Stimulated activated naive CD4-positive, alpha-beta T cell treated with Interleukin-2 at 50 U/mL for 16 hours (primary cell): ENCODE results near the gene CFAP20DC.
"Not testable (repeated sequence)": the region's sequence is repeated elsewhere in the genome, so short reads cannot be mapped to it uniquely, and the experiment has no call there.

Experiments used
- DNase-seq: peaks from one replicate; lab custom pipeline; 2025; lab: John Stamatoyannopoulos, UW

The CFAP20DC gene

DNA sequence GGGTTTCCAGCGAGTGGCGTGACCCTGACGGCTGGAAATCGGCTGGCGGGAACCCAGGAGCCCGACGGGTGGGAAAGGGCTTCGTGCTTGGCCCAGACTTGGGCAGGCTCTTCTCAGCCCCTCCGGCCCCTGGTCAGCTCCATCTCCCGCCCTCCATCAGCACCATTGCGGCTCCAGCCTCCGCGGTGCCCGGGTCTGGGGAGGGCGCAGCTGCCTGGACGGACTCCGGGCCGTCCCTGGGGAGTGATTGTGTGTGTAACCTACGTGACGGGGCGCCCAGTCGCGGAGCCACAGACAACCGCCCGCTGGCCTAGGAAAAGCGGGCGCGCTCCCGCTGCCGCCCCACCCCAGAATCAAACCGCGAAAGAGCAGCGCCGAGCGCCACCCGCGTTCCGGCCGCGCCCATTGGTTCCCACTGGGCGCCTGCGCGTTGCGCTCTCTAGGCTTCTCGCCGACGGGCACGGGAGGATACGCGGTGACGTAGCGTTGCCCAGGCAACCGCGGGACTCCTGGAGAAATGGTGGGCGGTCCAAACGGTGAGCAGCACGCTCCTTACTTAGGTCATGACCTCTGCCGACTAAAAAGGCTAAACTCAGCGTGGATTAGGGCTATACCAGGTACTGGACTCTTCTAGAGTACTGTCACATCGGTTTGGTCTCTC lies at the start of gene CFAP20DC:
Gene CFAP20DC, minus strand, starts transcription at position 355 of the 661 bp plus-strand sequence. CDS start 394 bp downstream, outside the sequence.
- peak; percentile 85 for DNase-seq

DNA sequence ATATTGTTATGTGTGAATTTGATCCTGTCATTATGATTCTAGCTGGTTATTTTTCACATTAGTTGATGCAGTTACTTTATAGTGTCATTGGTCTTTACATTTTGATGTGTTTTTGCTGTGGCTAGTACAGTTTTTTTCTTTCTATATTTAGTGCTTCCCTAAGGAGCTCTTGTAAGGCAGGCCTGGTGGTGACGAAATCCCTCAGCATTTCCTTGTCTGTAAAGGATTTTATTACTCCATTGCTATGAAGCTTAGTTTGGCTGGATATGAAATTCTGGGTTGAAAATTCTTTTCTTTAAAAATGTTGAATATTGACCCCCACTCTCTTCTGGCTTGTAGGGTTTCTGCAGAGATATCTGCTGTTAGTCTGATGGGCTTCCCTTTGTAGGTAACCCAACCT lies 48.7 kb upstream of the CFAP20DC start:
- not testable (repeated sequence) for DNase-seq

DNA sequence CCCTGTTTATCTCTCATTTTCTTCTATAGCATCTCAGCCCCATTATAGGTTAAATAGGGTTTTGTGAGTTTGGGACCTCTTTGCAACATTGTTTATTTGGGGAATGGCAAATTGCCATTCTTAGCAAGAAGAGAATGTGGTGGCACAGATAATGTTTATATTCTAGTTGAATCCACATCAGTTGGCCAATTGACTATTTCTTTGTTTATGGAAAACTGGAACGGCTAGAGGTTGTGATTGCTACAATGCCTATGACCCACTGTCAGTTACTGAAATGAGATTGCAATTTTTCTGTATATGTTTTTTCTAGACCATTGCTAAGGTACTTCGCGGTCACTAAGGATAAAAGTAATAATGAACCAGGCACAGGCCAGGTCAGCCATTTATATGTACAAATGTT lies 44.6 kb upstream of the CFAP20DC start:
- DNase-seq, result no peak

- no peak for DNase-seq
Observed at GRCh38 chr3:59093521-59093920, 43.7 kb upstream of the CFAP20DC start.

DNA sequence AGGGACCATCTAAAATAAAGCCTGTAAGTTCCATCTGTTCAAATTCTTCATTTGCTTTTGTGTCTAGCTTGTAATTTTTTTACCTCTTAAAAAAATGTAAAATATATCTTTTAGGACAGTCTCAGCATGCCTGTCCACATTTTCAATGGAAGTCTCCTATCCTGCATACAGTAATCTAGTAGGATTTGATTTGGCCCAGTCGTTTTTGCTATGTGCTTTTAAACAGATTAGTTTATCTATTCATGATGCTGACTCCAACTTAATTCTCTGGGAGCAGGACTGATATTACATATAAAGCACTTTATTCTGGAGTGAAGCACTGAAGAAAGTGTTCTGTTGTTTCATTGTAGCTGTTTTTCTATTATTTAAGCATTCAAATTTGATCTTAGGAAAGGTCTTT lies 38.9 kb upstream of the CFAP20DC start:
- no peak for DNase-seq

DNA sequence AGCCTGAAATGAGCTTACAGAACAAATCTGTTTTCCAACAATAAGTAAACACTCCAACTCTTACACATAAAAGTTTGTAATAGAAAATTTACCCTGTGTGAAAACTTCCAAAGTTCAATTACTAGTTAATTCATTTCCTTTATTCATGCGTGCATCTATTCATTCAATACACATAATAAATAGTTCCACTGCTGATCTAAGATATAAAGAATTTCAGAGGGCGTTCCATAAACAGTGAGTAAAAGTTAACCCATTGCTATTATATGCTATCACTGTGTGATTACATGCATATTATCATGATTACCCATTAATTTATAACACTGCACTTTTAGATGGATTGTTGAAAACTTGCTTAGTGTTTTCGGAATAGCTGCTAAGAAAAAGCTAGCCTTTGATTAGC lies 36.2 kb upstream of the CFAP20DC start:
- no peak for DNase-seq

DNA sequence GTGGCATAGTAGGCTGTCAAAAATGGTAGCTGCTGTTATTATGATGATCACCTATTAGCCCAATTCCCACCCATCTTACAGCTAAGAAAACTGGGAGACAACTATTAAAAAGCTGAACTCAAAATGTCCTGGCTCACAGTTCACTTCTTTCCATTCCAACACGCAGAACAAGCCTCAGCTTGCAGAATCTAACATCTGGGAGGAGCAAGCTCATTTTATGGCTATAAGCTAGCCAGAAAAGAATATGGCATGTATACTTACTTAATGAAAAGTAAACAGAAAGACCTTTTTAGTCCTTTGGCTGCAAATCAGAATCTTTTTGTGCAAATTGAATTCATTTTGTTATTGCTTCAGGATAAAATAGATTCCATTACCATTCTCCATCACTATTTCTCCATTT lies 34.8 kb upstream of the CFAP20DC start:
- DNase-seq, result no peak

DNA sequence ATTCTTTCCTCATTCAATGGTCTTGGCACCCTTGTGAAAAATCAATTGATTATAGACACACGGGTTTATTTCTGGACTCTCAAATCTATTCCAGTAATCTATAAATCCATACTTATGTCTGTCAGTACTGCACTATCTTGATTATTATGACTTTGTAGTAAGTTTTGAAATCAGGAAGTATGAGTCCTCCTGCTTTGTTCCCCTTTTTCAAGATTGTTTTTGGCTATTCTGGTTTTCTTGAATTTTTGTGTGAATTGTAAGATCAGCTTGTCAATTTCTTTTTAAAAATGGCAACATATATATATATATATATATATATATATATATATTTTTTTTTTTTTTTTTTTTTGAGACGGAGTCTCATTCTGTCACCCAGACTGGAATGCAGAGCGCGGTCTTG lies 32.3 kb upstream of the CFAP20DC start:
- DNase-seq, result no peak

- DNase-seq, result no peak
Observed at GRCh38 chr3:59081071-59081470, 31.2 kb upstream of the CFAP20DC start.

- no peak for DNase-seq
Observed at GRCh38 chr3:59079962-59080361, 30.1 kb upstream of the CFAP20DC start.

- DNase-seq, result no peak
Observed at GRCh38 chr3:59074764-59075163, 24.9 kb upstream of the CFAP20DC start.

DNA sequence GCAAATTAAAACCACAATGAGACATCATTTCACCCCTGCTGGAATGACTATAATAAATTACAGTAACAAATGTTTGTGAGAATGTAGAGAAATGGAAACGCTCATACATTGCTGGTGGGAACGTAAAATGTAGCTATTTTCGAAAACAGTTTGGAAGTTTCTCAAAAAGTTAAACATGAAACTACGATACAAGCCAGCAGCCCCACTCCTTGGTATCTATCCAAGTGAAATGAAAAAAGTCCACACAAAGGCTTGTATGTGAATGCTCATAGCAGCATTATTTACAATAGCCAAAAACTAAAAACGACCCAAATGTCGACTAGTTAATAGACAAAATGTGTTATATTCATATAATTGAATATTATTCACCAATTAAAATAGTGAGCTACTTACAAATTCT lies 22.9 kb upstream of the CFAP20DC start:
- DNase-seq, result no peak

DNA sequence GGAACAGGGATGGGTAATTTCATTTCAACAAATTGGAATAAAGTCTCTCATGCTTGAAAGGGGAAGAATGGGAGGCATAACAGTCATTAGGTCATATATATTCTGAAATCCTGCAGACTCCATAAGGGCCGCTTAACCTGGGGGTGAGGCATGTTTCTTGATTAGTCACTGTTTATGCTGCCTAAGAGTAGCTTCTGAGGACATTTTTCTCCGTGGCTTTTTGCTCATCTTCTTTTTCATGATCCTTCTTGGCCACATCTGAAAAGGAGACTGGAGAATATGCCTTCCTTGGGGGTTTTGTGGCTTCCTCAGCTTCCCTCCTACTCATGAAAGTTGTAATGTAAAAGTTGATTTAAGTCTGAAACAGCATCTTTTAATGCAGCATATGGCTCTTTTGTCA lies 20.0 kb upstream of the CFAP20DC start:
- no peak for DNase-seq

DNA sequence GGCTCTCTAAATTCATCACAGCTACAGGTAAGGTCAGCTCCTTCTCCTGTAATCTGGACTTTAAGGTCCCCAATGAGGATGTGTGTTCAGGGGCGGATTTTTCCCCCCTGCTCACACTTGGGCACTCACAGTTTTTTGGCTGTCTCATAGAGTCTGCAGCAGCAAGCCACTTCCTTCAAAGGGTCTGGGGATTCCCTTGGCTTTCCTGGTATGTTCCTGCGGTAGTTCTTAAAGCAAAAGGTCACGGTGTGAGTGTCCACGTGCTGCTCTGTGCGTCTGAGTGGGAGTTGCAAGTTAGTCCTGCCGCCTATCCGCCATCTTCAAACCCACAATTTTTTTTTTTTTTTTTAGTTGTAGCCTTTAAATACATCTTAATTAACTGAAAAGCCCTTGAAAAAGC lies 15.4 kb upstream of the CFAP20DC start:
- no peak for DNase-seq

DNA sequence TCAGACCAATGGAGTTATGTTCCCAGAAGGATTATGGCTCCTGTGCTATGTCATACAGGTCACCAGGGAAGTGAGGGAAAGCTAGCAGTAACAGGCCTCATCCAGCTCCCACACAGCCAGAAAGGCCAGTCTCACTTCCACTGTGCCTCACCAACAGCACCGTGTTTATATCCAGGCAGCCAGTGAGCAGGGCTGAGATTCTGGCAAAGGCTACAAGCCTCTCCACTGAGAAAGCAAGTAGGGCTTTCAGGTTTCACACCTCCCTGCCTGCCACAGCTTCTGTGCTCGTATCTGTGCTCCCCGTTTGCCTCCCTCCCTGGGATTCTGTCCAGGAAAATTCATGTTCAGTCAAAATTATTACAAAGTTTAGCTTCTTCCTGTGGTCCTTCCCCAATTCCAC lies 14.9 kb upstream of the CFAP20DC start:
- DNase-seq, result no peak

GRCh38 chr3:59064276-59064675 lies 14.5 kb upstream of the CFAP20DC start:
- no peak for DNase-seq

GRCh38 chr3:59056706-59057105 lies 6.9 kb upstream of the CFAP20DC start:
- no peak for DNase-seq

- DNase-seq, result no peak
Observed at GRCh38 chr3:59052803-59053411, 3.1 kb upstream of the CFAP20DC start.

DNA sequence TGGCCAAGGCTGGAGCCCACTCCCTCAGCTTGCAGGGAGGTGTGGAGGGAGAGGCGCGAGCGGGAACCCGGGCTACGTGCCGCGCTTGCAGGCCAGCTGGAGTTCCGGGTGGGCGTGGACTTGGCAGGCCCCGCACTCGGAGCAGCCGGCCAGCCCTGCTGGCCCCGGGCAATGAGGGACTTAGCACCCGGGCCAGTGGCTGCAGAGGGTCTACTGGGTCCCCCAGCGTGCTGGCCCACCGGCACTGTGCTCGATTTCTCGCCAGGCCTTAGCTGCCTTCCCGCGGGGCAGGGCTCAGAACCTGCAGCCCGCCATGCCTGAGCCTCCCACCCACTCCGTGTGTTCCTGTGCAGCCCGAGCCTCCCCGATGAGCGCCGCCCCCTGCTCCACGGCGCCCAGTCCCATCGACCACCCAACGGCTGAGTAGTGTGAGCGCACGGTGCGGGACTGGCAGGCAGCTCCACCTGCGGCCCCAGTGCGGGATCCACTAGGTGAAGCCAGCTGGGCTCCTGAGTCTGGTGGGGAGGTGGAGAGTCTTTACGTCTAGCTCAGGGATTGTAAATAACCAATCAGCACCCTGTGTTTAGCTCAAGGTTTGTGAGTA lies 1.1 kb upstream of the CFAP20DC start:
- DNase-seq, result not testable (repeated sequence)

DNA sequence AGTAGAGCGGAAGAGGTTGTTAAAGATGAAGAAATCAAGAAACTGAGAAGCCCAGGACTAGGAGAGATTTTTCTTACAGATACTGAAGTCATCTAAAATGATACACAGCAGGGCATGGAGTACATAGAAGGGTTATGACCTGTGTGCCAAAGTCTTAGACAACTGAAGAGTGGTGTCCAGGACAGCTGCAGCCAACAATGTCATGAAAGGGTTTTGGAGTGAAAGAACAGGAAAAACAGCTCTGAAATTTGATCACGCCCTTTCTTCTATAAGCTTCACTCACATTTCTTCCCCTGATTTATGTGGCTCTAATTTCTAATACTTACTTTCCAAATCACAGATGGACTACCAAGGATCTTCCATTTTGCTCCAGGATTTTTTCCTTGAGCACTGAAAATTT lies 3.0 kb downstream of the CFAP20DC start:
- no peak for DNase-seq

GRCh38 chr3:59043391-59043790 lies 6.4 kb downstream of the CFAP20DC start:
- no peak for DNase-seq

DNA sequence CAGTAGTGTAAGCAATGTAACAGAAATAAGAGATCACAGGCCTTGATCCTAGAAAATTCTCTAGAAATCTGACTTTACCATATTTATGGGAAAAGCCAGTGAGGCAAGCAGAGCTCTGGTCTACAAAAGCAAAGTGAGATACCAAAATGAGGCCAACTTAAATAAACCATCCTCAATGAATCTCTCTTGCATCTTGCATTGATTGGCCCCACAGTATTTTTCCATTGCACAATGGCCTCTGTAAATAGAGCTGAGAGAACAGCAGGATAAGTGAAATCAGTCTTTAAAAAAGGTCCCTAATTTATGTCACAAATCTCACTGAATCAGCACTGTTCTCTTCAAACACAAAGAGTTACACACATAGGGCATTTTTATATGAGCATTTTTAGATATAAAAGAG lies 8.9 kb downstream of the CFAP20DC start:
- DNase-seq, result no peak

- DNase-seq, result no peak
Observed at GRCh38 chr3:59027607-59028006, 22.2 kb downstream of the CFAP20DC start.

DNA sequence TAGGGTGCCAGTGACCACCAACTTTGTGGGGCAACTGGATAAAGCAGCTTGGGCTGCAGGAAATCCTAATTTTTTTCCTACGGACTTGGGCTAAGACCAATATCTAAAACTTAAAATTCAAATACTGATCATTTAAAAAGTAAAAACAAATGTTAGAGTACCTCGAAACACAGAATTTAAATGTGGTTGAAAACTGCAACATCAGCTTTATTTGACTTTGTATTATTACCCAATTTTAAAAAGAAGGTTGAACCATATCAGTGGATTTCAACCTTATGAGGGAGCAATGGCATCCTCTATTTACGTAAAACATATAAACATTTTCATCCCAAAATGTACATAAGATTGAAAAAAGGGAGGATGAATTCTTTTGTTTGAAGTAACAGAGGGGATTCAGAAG lies 26.2 kb downstream of the CFAP20DC start:
- no peak for DNase-seq
